ENCODE results near the gene PATJ. TPM values are rescaled to one million over a fixed set of nuclear protein-coding genes. Genes with fewer than 3 reads are reported as not detected.

Gene PATJ
- total and polyA plus RNA-seq, 2 experiments from 2014 or later = 35.3 to 68.4 TPM

DNA sequence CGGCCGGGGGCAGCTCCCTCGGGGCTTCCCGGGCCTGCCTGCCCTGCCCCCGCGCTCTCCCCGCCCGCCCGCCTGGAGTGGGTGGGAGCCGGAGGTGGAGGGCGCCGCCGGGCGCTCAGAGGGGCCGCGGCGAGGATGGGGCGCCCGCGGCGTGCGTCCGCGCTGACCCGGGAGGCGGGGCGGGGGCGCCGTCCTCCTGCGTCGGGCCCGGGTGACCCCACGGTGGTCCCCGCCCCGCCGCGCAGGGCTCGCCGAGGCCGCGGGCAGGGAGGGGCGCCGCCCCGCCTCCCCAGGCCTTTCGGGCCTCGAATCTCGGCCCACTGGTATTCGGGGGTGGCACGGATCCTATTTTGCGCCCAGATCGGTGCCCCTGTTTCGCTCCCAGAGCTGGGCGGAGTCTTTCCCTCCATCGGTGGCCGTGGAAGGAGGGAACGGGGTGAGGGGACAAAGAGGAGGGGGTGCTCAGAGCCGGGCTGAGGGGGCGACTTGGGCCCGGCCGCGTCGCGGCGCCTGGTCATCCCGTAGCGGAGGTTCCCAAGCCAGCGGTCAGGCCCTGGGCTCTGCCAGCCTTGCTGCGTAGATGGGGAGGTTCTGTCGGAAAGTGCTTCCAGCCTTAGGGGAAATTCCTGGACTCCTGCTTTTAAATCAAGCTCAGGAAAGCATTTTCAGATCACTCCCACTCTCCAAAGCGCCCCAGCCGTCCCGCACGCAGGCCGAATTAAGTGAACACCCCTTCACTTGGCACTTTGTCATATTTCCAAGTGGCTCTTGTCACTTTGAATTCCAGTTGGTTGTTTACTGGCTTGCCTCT is 545 bp downstream of the PATJ start:
- peaks cover 47% of the 10 kb centered on the region for H3K79me2 ChIP-seq (replicated peaks; ENCODE audit: insufficient read depth)
- H3F3A ChIP-seq (replicated peaks; ENCODE audit: low read depth) = peaks cover 7% of the 10 kb centered on the region; the same call in 1 of the 2 replicates
- H3K27ac ChIP-seq (ENCODE audit: low read depth) = peak overlapping the region; percentile 79; the same call in 1 of the 2 replicates
- H3K4me3 Mint-ChIP-seq = peak overlapping the region; percentile 91
- H3K27ac Mint-ChIP-seq = peak overlapping the region; percentile 24
- H4K20me1 ChIP-seq (replicated peaks; ENCODE audit: insufficient read depth) = peaks cover 8% of the 10 kb centered on the region
- peak overlapping the region; percentile 93 for H3K4me2 ChIP-seq
- ATAC-seq (peak; percentile 29), DNase-seq (ENCODE audit: low spot score) (peak; percentile 63)
- TF ChIP-seq JUNB (IDR thresholded peaks at IDR 0.05; ENCODE audit: unreplicated experiment) (no peak), STAT1 (IDR thresholded peaks at IDR 0.05; ENCODE audit: unreplicated experiment) (no peak), CREB1 (CRISPR knock-in tag; IDR thresholded peaks at IDR 0.05; ENCODE audit: low read depth) (no peak), EZH2phosphoT487 (IDR thresholded peaks at IDR 0.05; ENCODE audit: unreplicated experiment) (no peak), ZNF114 (CRISPR knock-in tag; IDR thresholded peaks at IDR 0.05) (no peak), NANOG (IDR thresholded peaks at IDR 0.05; ENCODE audit: borderline replicate concordance) (no peak), ZNF331 (CRISPR knock-in tag; IDR thresholded peaks at IDR 0.05; ENCODE audit: low read depth) (no peak), EZH2 (IDR thresholded peaks at IDR 0.05; ENCODE audit: low read depth, unreplicated experiment) (no peak), POLR2AphosphoS5 (IDR thresholded peaks at IDR 0.05; ENCODE audit: low read depth) (no peak)
- TF ChIP-seq, protein P1, sequence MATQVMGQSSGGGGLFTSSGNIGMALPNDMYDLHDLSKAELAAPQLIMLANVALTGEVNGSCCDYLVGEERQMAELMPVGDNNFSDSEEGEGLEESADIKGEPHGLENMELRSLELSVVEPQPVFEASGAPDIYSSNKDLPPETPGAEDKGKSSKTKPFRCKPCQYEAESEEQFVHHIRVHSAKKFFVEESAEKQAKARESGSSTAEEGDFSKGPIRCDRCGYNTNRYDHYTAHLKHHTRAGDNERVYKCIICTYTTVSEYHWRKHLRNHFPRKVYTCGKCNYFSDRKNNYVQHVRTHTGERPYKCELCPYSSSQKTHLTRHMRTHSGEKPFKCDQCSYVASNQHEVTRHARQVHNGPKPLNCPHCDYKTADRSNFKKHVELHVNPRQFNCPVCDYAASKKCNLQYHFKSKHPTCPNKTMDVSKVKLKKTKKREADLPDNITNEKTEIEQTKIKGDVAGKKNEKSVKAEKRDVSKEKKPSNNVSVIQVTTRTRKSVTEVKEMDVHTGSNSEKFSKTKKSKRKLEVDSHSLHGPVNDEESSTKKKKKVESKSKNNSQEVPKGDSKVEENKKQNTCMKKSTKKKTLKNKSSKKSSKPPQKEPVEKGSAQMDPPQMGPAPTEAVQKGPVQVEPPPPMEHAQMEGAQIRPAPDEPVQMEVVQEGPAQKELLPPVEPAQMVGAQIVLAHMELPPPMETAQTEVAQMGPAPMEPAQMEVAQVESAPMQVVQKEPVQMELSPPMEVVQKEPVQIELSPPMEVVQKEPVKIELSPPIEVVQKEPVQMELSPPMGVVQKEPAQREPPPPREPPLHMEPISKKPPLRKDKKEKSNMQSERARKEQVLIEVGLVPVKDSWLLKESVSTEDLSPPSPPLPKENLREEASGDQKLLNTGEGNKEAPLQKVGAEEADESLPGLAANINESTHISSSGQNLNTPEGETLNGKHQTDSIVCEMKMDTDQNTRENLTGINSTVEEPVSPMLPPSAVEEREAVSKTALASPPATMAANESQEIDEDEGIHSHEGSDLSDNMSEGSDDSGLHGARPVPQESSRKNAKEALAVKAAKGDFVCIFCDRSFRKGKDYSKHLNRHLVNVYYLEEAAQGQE (IDR thresholded peaks at IDR 0.05; ENCODE audit: unreplicated experiment) = no peak
- TF ChIP-seq, protein P2, sequence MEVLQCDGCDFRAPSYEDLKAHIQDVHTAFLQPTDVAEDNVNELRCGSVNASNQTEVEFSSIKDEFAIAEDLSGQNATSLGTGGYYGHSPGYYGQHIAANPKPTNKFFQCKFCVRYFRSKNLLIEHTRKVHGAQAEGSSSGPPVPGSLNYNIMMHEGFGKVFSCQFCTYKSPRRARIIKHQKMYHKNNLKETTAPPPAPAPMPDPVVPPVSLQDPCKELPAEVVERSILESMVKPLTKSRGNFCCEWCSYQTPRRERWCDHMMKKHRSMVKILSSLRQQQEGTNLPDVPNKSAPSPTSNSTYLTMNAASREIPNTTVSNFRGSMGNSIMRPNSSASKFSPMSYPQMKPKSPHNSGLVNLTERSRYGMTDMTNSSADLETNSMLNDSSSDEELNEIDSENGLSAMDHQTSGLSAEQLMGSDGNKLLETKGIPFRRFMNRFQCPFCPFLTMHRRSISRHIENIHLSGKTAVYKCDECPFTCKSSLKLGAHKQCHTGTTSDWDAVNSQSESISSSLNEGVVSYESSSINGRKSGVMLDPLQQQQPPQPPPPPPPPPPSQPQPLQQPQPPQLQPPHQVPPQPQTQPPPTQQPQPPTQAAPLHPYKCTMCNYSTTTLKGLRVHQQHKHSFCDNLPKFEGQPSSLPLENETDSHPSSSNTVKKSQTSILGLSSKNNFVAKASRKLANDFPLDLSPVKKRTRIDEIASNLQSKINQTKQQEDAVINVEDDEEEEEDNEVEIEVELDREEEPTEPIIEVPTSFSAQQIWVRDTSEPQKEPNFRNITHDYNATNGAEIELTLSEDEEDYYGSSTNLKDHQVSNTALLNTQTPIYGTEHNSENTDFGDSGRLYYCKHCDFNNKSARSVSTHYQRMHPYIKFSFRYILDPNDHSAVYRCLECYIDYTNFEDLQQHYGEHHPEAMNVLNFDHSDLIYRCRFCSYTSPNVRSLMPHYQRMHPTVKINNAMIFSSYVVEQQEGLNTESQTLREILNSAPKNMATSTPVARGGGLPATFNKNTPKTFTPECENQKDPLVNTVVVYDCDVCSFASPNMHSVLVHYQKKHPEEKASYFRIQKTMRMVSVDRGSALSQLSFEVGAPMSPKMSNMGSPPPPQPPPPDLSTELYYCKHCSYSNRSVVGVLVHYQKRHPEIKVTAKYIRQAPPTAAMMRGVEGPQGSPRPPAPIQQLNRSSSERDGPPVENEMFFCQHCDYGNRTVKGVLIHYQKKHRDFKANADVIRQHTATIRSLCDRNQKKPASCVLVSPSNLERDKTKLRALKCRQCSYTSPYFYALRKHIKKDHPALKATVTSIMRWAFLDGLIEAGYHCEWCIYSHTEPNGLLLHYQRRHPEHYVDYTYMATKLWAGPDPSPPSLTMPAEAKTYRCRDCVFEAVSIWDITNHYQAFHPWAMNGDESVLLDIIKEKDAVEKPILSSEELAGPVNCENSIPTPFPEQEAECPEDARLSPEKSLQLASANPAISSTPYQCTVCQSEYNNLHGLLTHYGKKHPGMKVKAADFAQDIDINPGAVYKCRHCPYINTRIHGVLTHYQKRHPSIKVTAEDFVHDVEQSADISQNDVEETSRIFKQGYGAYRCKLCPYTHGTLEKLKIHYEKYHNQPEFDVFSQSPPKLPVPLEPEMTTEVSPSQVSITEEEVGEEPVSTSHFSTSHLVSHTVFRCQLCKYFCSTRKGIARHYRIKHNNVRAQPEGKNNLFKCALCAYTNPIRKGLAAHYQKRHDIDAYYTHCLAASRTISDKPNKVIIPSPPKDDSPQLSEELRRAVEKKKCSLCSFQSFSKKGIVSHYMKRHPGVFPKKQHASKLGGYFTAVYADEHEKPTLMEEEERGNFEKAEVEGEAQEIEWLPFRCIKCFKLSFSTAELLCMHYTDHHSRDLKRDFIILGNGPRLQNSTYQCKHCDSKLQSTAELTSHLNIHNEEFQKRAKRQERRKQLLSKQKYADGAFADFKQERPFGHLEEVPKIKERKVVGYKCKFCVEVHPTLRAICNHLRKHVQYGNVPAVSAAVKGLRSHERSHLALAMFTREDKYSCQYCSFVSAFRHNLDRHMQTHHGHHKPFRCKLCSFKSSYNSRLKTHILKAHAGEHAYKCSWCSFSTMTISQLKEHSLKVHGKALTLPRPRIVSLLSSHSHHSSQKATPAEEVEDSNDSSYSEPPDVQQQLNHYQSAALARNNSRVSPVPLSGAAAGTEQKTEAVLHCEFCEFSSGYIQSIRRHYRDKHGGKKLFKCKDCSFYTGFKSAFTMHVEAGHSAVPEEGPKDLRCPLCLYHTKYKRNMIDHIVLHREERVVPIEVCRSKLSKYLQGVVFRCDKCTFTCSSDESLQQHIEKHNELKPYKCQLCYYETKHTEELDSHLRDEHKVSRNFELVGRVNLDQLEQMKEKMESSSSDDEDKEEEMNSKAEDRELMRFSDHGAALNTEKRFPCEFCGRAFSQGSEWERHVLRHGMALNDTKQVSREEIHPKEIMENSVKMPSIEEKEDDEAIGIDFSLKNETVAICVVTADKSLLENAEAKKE (CRISPR knock-in tag; IDR thresholded peaks at IDR 0.05) = no peak
- TF ChIP-seq, protein P3, sequence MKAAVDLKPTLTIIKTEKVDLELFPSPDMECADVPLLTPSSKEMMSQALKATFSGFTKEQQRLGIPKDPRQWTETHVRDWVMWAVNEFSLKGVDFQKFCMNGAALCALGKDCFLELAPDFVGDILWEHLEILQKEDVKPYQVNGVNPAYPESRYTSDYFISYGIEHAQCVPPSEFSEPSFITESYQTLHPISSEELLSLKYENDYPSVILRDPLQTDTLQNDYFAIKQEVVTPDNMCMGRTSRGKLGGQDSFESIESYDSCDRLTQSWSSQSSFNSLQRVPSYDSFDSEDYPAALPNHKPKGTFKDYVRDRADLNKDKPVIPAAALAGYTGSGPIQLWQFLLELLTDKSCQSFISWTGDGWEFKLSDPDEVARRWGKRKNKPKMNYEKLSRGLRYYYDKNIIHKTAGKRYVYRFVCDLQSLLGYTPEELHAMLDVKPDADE (IDR thresholded peaks at IDR 0.05) = no peak
- TF ChIP-seq, protein P4, sequence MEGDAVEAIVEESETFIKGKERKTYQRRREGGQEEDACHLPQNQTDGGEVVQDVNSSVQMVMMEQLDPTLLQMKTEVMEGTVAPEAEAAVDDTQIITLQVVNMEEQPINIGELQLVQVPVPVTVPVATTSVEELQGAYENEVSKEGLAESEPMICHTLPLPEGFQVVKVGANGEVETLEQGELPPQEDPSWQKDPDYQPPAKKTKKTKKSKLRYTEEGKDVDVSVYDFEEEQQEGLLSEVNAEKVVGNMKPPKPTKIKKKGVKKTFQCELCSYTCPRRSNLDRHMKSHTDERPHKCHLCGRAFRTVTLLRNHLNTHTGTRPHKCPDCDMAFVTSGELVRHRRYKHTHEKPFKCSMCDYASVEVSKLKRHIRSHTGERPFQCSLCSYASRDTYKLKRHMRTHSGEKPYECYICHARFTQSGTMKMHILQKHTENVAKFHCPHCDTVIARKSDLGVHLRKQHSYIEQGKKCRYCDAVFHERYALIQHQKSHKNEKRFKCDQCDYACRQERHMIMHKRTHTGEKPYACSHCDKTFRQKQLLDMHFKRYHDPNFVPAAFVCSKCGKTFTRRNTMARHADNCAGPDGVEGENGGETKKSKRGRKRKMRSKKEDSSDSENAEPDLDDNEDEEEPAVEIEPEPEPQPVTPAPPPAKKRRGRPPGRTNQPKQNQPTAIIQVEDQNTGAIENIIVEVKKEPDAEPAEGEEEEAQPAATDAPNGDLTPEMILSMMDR (conservative IDR thresholded peaks at IDR 0.05; ENCODE audit: low read depth in 2 of 2) = no peak
- H3K4me1 ChIP-seq (ENCODE audit: insufficient read depth) = peaks cover 25% of the 10 kb centered on the region
- peak overlapping the region; percentile 86; the same call in 1 of the 2 replicates for H2AFZ ChIP-seq
- H3K27me3 ChIP-seq (ENCODE audit: insufficient read depth) = no peaks in the 10 kb centered on the region
- no peaks in the 10 kb centered on the region for H3K9me2 ChIP-seq (ENCODE audit: insufficient read depth)
- peaks cover 2% of the 10 kb centered on the region for H3K27me3 Mint-ChIP-seq (ENCODE audit: insufficient read depth, low read depth, poor library complexity)
- H3K4me1 Mint-ChIP-seq = peaks cover 26% of the 10 kb centered on the region
- no peaks in the 10 kb centered on the region for H3K36me3 ChIP-seq (ENCODE audit: insufficient read depth)
- H3K4me3 ChIP-seq = peak overlapping the region; percentile 95
- peaks cover 3% of the 10 kb centered on the region; the same call in 2 of the 3 replicates for H3K36me3 Mint-ChIP-seq (ENCODE audit: low read depth)
- H3K9me3 Mint-ChIP-seq = no peaks in the 10 kb centered on the region
